ENCODE measurements around the gene GLB1L2.

Gene GLB1L2

DNA sequence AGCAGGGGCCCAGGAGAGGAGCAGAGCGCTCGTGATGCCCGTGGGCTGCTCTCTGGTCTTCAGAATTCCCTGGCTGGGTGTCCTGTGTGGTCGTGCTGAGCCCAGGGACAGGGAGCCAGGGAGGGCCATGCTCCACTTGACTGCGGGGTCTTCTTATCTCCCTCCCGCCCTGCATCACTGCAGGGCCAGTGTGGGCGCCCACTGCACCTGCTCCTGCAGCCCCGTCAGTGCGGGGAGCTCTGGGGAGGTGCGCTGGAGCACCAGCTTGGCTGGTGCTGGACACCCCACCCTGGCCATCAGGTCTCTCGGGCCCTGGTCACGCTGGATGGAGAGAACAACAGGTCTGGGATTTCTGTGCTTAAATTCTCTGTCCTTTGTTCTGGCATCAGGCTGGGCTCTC is 48.4 kb downstream of the GLB1L2 start:
- CTCF ChIA-PET = no interaction called here

DNA sequence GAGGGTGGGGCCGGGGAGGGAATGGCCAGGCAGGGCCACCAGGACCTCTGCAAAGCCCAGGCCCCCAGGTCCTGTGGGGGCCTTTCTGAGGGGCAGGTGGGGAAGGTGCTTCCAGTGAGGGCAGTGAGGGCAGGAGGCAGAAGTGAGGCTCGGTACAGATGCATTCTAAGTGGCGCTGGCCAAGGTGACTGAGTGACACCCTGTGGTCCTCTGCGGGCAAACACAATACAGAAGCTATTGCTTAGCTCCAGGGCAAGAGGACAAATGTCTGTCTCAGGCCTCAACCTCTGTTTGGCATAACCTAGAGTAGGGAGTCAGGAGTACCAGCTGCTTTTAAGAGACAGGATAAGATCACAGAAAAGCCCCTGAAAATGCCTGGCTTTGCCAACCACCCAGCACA is 49.0 kb downstream of the GLB1L2 start:
- CTCF ChIA-PET = no interaction called here
- TF ChIP-seq FOXK2 (IDR thresholded peaks at IDR 0.05) = no peak
- TF ChIP-seq L3MBTL2 (conservative IDR thresholded peaks at IDR 0.05) = no peak
- TF ChIP-seq SUZ12 (IDR thresholded peaks at IDR 0.05) = no peak
- no peak for TF ChIP-seq SP1 (IDR thresholded peaks at IDR 0.05)
- no peak for TF ChIP-seq TARDBP (IDR thresholded peaks at IDR 0.05)
- TF ChIP-seq FOXM1 (IDR thresholded peaks at IDR 0.05; ENCODE audit: borderline replicate concordance) = no peak
- no peak for TF ChIP-seq CTBP1 (IDR thresholded peaks at IDR 0.05; ENCODE audit: borderline replicate concordance)
- no peak for TF ChIP-seq LEF1 (IDR thresholded peaks at IDR 0.05; ENCODE audit: borderline replicate concordance)
- TF ChIP-seq HDGF (IDR thresholded peaks at IDR 0.05; ENCODE audit: borderline replicate concordance) = no peak
- no peak for TF ChIP-seq FOXA1 (IDR thresholded peaks at IDR 0.05)
- TF ChIP-seq, protein P1, sequence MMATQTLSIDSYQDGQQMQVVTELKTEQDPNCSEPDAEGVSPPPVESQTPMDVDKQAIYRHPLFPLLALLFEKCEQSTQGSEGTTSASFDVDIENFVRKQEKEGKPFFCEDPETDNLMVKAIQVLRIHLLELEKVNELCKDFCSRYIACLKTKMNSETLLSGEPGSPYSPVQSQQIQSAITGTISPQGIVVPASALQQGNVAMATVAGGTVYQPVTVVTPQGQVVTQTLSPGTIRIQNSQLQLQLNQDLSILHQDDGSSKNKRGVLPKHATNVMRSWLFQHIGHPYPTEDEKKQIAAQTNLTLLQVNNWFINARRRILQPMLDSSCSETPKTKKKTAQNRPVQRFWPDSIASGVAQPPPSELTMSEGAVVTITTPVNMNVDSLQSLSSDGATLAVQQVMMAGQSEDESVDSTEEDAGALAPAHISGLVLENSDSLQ (IDR thresholded peaks at IDR 0.05) = no peak
- no peak for TF ChIP-seq ARNT (IDR thresholded peaks at IDR 0.05)
- TF ChIP-seq ELF4 (IDR thresholded peaks at IDR 0.05) = no peak
- no peak for TF ChIP-seq BHLHE40 (IDR thresholded peaks at IDR 0.05; ENCODE audit: borderline replicate concordance)
- TF ChIP-seq NFRKB (IDR thresholded peaks at IDR 0.05) = no peak
- no peak for TF ChIP-seq ZNF384 (IDR thresholded peaks at IDR 0.05)
- POLR2A ChIA-PET = no interaction called here
- DNase-seq (ENCODE audit: extremely low spot score) = no peak

More for the DNA sequence above, 48.4 kb downstream of the GLB1L2 start:
- POLR2A ChIA-PET = no interaction called here
- no peak for DNase-seq (ENCODE audit: extremely low spot score)
- TF ChIP-seq, protein P1 (IDR thresholded peaks at IDR 0.05) = no peak
- TF ChIP-seq TARDBP (IDR thresholded peaks at IDR 0.05) = no peak
- no peak for TF ChIP-seq LEF1 (IDR thresholded peaks at IDR 0.05; ENCODE audit: borderline replicate concordance)
- no peak for TF ChIP-seq FOXK2 (IDR thresholded peaks at IDR 0.05)
- TF ChIP-seq CTBP1 (IDR thresholded peaks at IDR 0.05; ENCODE audit: borderline replicate concordance) = no peak
- no peak for TF ChIP-seq ELF4 (IDR thresholded peaks at IDR 0.05)
- no peak for TF ChIP-seq BHLHE40 (IDR thresholded peaks at IDR 0.05; ENCODE audit: borderline replicate concordance)
- no peak for TF ChIP-seq NFRKB (IDR thresholded peaks at IDR 0.05)
- no peak for TF ChIP-seq FOXA1 (IDR thresholded peaks at IDR 0.05)
- no peak for TF ChIP-seq HDGF (IDR thresholded peaks at IDR 0.05; ENCODE audit: borderline replicate concordance)
- TF ChIP-seq FOXM1 (IDR thresholded peaks at IDR 0.05; ENCODE audit: borderline replicate concordance) = no peak
- TF ChIP-seq ZNF384 (IDR thresholded peaks at IDR 0.05) = no peak
- TF ChIP-seq SUZ12 (IDR thresholded peaks at IDR 0.05) = no peak
- TF ChIP-seq SP1 (IDR thresholded peaks at IDR 0.05) = no peak
- no peak for TF ChIP-seq ARNT (IDR thresholded peaks at IDR 0.05)
- TF ChIP-seq L3MBTL2 (conservative IDR thresholded peaks at IDR 0.05) = no peak

DNA sequence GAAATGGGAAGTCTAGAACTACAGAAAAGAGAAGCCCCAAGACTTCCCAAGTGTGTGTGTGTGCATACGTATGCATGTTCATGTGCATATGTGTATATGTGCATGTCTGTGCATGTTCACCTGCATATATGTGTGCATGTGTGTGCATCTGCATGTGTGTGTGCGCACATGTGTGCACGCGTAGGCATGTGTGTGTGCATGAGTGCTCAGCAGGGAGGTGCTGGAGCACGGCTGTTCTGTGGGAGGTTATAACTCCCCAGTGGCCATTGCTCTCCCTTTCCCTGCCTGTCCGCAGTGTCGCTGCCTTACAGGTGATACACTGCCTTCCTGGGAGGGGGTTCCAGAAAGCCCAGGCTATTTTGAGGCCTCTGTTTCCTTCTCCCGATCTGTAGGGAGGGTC is 50.5 kb downstream of the GLB1L2 start:
- DNase-seq (ENCODE audit: extremely low spot score) = no peak
- ChIA-PET CTCF (no interaction called here), POLR2A (no interaction called here)
- TF ChIP-seq L3MBTL2 (conservative IDR thresholded peaks at IDR 0.05) (no peak), TARDBP (IDR thresholded peaks at IDR 0.05) (no peak)

DNA sequence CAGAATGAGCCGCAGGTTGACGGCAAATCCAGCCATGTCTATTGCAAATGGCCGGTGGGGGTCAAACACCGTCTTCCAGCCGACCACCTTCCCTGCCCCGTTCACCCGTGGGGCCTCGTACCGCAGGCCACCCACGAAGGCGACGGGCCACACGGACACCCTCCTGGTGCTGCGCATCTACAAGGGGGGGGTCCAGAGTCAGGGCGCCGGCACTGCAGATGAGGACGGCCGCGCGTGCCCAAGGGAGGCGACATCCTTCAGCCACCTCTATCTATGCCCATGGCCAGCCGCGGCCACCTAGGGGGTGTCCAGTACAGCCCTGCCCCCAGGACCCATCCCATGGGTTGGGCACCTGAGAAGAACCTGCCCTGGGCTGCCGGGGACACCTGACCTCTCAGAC is 51.0 kb downstream of the GLB1L2 start:
- ChIA-PET POLR2A (no interaction called here), CTCF (no interaction called here)
- DNase-seq (ENCODE audit: extremely low spot score) = no peak
- TF ChIP-seq TARDBP (IDR thresholded peaks at IDR 0.05) (no peak), FOXA1 (IDR thresholded peaks at IDR 0.05) (no peak), FOXM1 (IDR thresholded peaks at IDR 0.05; ENCODE audit: borderline replicate concordance) (no peak)

DNA sequence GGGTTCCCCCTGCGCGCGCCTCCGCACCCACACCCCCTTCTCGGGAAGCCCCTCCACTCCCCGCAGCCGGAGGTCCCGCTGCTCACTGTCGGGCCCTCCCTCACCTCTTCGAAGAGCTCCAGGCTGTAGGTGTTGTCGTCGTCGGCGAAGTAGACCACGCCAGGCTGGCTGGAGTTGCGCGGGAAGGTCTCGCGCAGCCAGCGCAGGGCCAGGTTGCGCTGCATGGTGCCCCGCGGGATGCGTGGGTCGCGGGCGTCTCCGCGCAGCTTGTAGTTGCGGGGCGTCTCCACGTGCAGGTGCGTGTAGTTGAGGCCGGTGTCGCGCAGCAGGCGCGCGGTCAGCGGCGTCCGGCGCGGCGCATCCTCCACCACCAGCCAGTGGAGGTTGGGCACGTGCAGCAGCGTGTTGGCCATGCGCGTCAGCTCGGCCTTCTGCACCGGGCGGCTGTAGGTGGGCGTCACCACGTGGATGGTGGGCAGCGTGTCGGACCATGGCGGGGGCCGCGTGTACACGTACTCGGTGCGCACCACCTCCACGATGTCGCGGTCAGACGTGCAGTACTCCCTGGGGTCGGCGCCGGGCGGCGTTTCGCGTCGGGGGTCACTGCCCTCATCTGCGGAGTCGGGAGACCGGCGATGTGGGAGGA is 51.9 kb downstream of the GLB1L2 start:
- DNase-seq (ENCODE audit: extremely low spot score) = no peak
- CTCF ChIA-PET = no interaction called here
- TF ChIP-seq CTBP1 (IDR thresholded peaks at IDR 0.05; ENCODE audit: borderline replicate concordance) (no peak), BHLHE40 (IDR thresholded peaks at IDR 0.05; ENCODE audit: borderline replicate concordance) (no peak)
- POLR2A ChIA-PET = no interaction called here

DNA sequence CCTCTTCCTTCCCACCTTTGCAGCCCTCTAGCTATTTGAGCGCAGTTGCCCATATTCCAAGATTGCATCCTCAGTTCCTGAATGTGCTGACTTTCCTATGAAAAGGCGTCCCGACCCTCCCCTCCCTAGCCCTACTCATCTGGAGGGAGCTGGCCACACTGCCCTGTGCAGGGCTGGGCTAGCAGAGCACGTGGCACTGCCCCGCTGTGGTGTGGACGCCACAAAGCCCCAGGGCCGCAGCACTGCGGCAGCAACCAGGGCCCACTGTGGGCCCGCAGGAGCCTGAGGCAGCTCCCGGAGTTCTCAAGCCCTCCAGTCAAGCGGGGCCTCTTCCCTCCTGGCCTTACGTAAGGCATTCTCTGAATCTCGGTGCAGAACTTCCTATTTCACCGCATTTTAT is 52.6 kb downstream of the GLB1L2 start:
- ChIA-PET CTCF (no interaction called here), POLR2A (no interaction called here)
- no peak for DNase-seq (ENCODE audit: extremely low spot score)
- TF ChIP-seq HDGF (IDR thresholded peaks at IDR 0.05; ENCODE audit: borderline replicate concordance) (no peak), L3MBTL2 (conservative IDR thresholded peaks at IDR 0.05) (no peak), ARNT (IDR thresholded peaks at IDR 0.05) (no peak), CTBP1 (IDR thresholded peaks at IDR 0.05; ENCODE audit: borderline replicate concordance) (no peak), FOXA1 (IDR thresholded peaks at IDR 0.05) (no peak), NFRKB (IDR thresholded peaks at IDR 0.05) (no peak), TARDBP (IDR thresholded peaks at IDR 0.05) (no peak), LEF1 (IDR thresholded peaks at IDR 0.05; ENCODE audit: borderline replicate concordance) (no peak), FOXK2 (IDR thresholded peaks at IDR 0.05) (no peak), ELF4 (IDR thresholded peaks at IDR 0.05) (no peak), ZNF384 (IDR thresholded peaks at IDR 0.05) (no peak), SP1 (IDR thresholded peaks at IDR 0.05) (no peak)

DNA sequence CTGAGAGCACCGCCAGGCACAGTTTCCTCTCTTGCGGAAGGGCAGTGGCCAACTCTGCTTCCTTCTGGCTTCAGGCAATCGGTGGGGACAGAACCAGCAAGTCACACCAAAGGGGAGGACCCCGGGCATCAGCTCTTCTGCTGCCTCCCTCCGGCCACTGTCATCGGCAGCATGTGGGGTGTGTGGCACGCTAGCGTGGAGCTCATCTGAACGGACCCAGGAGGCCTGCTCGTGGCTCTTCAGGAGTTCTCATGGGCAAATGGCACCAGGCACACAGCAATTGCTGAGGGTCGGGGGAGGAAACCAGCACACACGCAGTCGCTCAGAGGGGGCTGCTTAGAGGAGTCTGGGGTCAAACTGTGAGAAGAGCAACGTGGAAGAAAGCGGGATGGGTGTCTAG is 53.4 kb downstream of the GLB1L2 start:
- TF ChIP-seq ELF4 (IDR thresholded peaks at IDR 0.05) (no peak), SP1 (IDR thresholded peaks at IDR 0.05) (no peak), FOXM1 (IDR thresholded peaks at IDR 0.05; ENCODE audit: borderline replicate concordance) (no peak), CTBP1 (IDR thresholded peaks at IDR 0.05; ENCODE audit: borderline replicate concordance) (no peak), FOXA1 (IDR thresholded peaks at IDR 0.05) (no peak), ARNT (IDR thresholded peaks at IDR 0.05) (no peak), ZNF384 (IDR thresholded peaks at IDR 0.05) (no peak), FOXK2 (IDR thresholded peaks at IDR 0.05) (no peak), BHLHE40 (IDR thresholded peaks at IDR 0.05; ENCODE audit: borderline replicate concordance) (no peak), NFRKB (IDR thresholded peaks at IDR 0.05) (no peak), SUZ12 (IDR thresholded peaks at IDR 0.05) (no peak)
- TF ChIP-seq, protein P1 (IDR thresholded peaks at IDR 0.05) = no peak
- DNase-seq (ENCODE audit: extremely low spot score) = no peak
- ChIA-PET POLR2A (no interaction called here), CTCF (no interaction called here)
